Measurements from ENCODE around the gene GPC3. TPM values are rescaled to one million over a fixed set of nuclear protein-coding genes. Genes with fewer than 3 reads are reported as not detected.
"Not testable (repeated sequence)": the region's sequence is repeated elsewhere in the genome, so short reads cannot be mapped to it uniquely, and the experiment has no call there.

The GPC3 gene
- total and polyA plus RNA-seq, 4 donors = 8.3 to 270 (median 52.4) TPM

GRCh38 chrX:133530960-133531359, 454.4 kb downstream of the GPC3 start:
- H3K9ac ChIP-seq (ENCODE audit: insufficient read depth in 1 of 2, low read length in 2 of 2) = no peak overlapping the region
- DNase-seq = peak; percentile 21 to 62 (median 54)
- no peak for ATAC-seq (ENCODE audit: insufficient read depth, low FRiP score)
- H3K36me3 ChIP-seq (ENCODE audit: control insufficient read depth in 4 of 4, insufficient read depth in 4 of 4, low read length in 4 of 4) = peaks cover 0 to 5% (median 0%) of the 10 kb centered on the region in 4 donors
- H3K27ac ChIP-seq (ENCODE audit: low read depth in 1 of 2, low read length in 1 of 2) = no peak overlapping the region
- peaks cover 0 to 2% (median 0%) of the 10 kb centered on the region in 5 donors for H3K4me1 ChIP-seq (ENCODE audit: control insufficient read depth in 5 of 5, insufficient read depth in 5 of 5, low read length in 5 of 5)
- H3K9me3 ChIP-seq (ENCODE audit: control insufficient read depth in 4 of 4, insufficient read depth in 3 of 4, low read length in 3 of 4) = peaks cover 0 to 3% (median 0%) of the 10 kb centered on the region in 4 donors
- TF ChIP-seq, protein P1, sequence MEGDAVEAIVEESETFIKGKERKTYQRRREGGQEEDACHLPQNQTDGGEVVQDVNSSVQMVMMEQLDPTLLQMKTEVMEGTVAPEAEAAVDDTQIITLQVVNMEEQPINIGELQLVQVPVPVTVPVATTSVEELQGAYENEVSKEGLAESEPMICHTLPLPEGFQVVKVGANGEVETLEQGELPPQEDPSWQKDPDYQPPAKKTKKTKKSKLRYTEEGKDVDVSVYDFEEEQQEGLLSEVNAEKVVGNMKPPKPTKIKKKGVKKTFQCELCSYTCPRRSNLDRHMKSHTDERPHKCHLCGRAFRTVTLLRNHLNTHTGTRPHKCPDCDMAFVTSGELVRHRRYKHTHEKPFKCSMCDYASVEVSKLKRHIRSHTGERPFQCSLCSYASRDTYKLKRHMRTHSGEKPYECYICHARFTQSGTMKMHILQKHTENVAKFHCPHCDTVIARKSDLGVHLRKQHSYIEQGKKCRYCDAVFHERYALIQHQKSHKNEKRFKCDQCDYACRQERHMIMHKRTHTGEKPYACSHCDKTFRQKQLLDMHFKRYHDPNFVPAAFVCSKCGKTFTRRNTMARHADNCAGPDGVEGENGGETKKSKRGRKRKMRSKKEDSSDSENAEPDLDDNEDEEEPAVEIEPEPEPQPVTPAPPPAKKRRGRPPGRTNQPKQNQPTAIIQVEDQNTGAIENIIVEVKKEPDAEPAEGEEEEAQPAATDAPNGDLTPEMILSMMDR (IDR thresholded peaks at IDR 0.05; ENCODE audit: control extremely low read depth, extremely low read depth) = no peak
- WGBS, 2 donors = 74 to 91% methylated on average over 6 of the region's 6 CpGs
- no peak overlapping the region for H3K4me3 ChIP-seq
- peaks cover 0 to 4% (median 0%) of the 10 kb centered on the region in 3 donors for H3K27me3 ChIP-seq (ENCODE audit: control insufficient read depth in 3 of 3, insufficient read depth in 3 of 3, low read length in 2 of 3)

GRCh38 chrX:133529578-133529977, 455.8 kb downstream of the GPC3 start:
- H3K27me3 ChIP-seq (ENCODE audit: control insufficient read depth in 3 of 3, insufficient read depth in 3 of 3, low read length in 2 of 3) = peaks cover 0 to 4% (median 3%) of the 10 kb centered on the region in 3 donors
- TF ChIP-seq, protein P1 (IDR thresholded peaks at IDR 0.05; ENCODE audit: control extremely low read depth, extremely low read depth) = no peak
- peaks cover 0 to 5% (median 0%) of the 10 kb centered on the region in 4 donors for H3K36me3 ChIP-seq (ENCODE audit: control insufficient read depth in 4 of 4, insufficient read depth in 4 of 4, low read length in 4 of 4)
- H3K27ac ChIP-seq (ENCODE audit: low read depth in 1 of 2, low read length in 1 of 2) = no peak overlapping the region
- H3K9ac ChIP-seq (ENCODE audit: insufficient read depth in 1 of 2, low read length in 2 of 2) = no peak overlapping the region
- H3K9me3 ChIP-seq (ENCODE audit: control insufficient read depth in 4 of 4, insufficient read depth in 3 of 4, low read length in 3 of 4) = peaks cover 0 to 2% (median 0%) of the 10 kb centered on the region in 4 donors
- H3K4me3 ChIP-seq = no peak overlapping the region
- 78 to 92% methylated on average over 3 of the region's 3 CpGs for WGBS, 2 donors
- peaks cover 0 to 2% (median 0%) of the 10 kb centered on the region in 5 donors for H3K4me1 ChIP-seq (ENCODE audit: control insufficient read depth in 5 of 5, insufficient read depth in 5 of 5, low read length in 5 of 5)
- ATAC-seq (ENCODE audit: insufficient read depth, low FRiP score) (no peak), DNase-seq (no peak)

DNA sequence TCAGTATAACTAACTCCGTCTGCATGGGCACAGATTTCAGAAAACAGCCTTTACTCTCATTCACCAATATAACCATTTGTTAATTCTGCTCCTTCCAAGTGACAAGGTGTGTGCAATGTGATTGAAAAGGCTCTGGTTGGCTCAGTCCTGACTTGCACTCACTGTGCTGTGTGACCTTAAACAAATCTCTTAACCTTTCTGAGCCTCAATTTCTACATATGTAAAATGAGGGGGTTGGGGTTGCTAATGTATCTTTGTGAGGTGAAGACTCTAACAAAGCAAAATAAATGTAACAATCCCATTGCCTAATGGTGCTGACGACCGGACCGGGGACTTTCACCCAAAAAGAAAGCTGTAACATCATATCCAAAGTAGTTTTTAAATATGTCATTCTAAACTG, 457.6 kb downstream of the GPC3 start:
- Histone ChIP-seq H3K36me3 (ENCODE audit: control insufficient read depth in 4 of 4, insufficient read depth in 4 of 4, low read length in 4 of 4) (no peaks in the 10 kb centered on the region), H3K4me1 (ENCODE audit: control insufficient read depth in 5 of 5, insufficient read depth in 5 of 5, low read length in 5 of 5) (peaks cover 0 to 2% (median 0%) of the 10 kb centered on the region in 5 donors), H3K27ac (ENCODE audit: low read depth in 1 of 2, low read length in 1 of 2) (no peak overlapping the region), H3K27me3 (ENCODE audit: control insufficient read depth in 3 of 3, insufficient read depth in 3 of 3, low read length in 2 of 3) (peaks cover 0 to 3% (median 0%) of the 10 kb centered on the region in 3 donors), H3K4me3 (no peak overlapping the region), H3K9me3 (ENCODE audit: control insufficient read depth in 4 of 4, insufficient read depth in 3 of 4, low read length in 3 of 4) (peaks cover 0 to 2% (median 0%) of the 10 kb centered on the region in 4 donors), H3K9ac (ENCODE audit: insufficient read depth in 1 of 2, low read length in 2 of 2) (no peak overlapping the region)
- no peak for DNase-seq
- no peak for ATAC-seq (ENCODE audit: insufficient read depth, low FRiP score)
- TF ChIP-seq, protein P1 (IDR thresholded peaks at IDR 0.05; ENCODE audit: control extremely low read depth, extremely low read depth) = no peak
- WGBS, 2 donors = 76 to 88% methylated on average over 4 of the region's 4 CpGs

DNA sequence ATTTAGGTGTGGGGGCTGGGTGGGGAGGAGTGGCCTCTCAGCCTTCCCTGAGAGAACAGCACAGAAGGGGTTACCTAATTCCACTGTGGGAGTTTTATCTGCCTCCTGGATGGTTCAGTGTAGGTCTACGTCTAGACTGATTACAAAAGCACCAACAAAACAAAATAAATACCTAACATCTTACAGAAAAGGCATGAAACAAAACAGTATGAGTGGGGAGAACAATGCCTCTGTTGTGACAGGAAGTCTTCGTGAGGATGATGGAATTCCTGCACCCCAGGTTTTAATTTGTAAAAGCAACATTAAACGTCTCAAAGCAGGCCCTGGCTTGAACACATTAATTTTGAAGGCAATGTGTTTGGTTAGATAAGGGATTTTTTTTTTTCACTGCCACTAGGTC, 458.0 kb downstream of the GPC3 start:
- H3K9ac ChIP-seq (ENCODE audit: insufficient read depth in 1 of 2, low read length in 2 of 2) = no peak overlapping the region
- H3K27ac ChIP-seq (ENCODE audit: low read depth in 1 of 2, low read length in 1 of 2) = no peak overlapping the region
- H3K27me3 ChIP-seq (ENCODE audit: control insufficient read depth in 3 of 3, insufficient read depth in 3 of 3, low read length in 2 of 3) = peaks cover 0 to 3% (median 0%) of the 10 kb centered on the region in 3 donors
- H3K36me3 ChIP-seq (ENCODE audit: control insufficient read depth in 4 of 4, insufficient read depth in 4 of 4, low read length in 4 of 4) = no peaks in the 10 kb centered on the region
- peaks cover 0 to 2% (median 0%) of the 10 kb centered on the region in 5 donors for H3K4me1 ChIP-seq (ENCODE audit: control insufficient read depth in 5 of 5, insufficient read depth in 5 of 5, low read length in 5 of 5)
- WGBS, 2 donors = 26 to 36% methylated on average over 3 of the region's 3 CpGs
- peaks cover 0 to 2% (median 0%) of the 10 kb centered on the region in 4 donors for H3K9me3 ChIP-seq (ENCODE audit: control insufficient read depth in 4 of 4, insufficient read depth in 3 of 4, low read length in 3 of 4)
- no peak for ATAC-seq (ENCODE audit: insufficient read depth, low FRiP score)
- no peak for DNase-seq
- H3K4me3 ChIP-seq = no peak overlapping the region
- TF ChIP-seq, protein P1 (IDR thresholded peaks at IDR 0.05; ENCODE audit: control extremely low read depth, extremely low read depth) = no peak

DNA sequence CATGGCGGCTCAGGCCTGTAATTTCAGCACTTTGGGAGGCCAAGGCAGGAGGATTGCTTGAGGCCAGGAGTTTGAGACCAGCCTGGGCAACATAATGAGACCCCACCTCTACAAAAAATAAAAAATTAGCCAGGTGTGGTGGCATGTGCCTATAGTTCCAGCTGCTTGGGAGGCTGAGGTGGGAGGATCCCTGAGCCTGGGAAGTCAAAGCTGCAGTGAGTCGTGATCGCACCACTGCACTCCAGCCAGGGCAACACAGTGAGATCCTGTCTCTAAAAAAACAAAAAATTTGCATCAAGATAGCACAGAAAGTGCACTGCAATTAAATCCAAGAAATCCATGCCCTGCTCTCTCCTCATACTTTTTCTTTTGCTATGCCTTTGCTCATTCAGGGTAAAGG, 458.6 kb downstream of the GPC3 start:
- not testable (repeated sequence) for H3K27ac ChIP-seq (ENCODE audit: low read depth in 1 of 2, low read length in 1 of 2); DNase-seq; H3K9me3 ChIP-seq (ENCODE audit: control insufficient read depth in 4 of 4, insufficient read depth in 3 of 4, low read length in 3 of 4); H3K27me3 ChIP-seq (ENCODE audit: control insufficient read depth in 3 of 3, insufficient read depth in 3 of 3, low read length in 2 of 3); H3K4me1 ChIP-seq (ENCODE audit: control insufficient read depth in 5 of 5, insufficient read depth in 5 of 5, low read length in 5 of 5); ATAC-seq (ENCODE audit: insufficient read depth, low FRiP score); H3K36me3 ChIP-seq (ENCODE audit: control insufficient read depth in 4 of 4, insufficient read depth in 4 of 4, low read length in 4 of 4); H3K9ac ChIP-seq (ENCODE audit: insufficient read depth in 1 of 2, low read length in 2 of 2); H3K4me3 ChIP-seq
- WGBS, 2 donors = 94% methylated on average over 3 of the region's 3 CpGs
